Measurements from ENCODE around the gene GDI2. TPM values are rescaled to one million over a fixed set of nuclear protein-coding genes. Genes with fewer than 3 reads are reported as not detected.

Gene GDI2
- 289 and 301 TPM in 2 replicates for total RNA-seq

GRCh38 chr10:5813341-5814109 is at the start of gene GDI2:
GDI2 (minus strand) TSS chr10:5813434; CDS start chr10:5813258, 176 bp downstream.
- peak within 1 kb of the TSS; percentile 91 for H3K4me3 Mint-ChIP-seq
- ChIA-PET POLR2A (interaction anchor here (0.6 to 12.7 kb wide), 39 partner anchors 9 to 366 kb away, joined by 3 to 373 read pairs (median 4); partner anchors contain the start of genes ANKRD16, FBH1 and TASOR2), CTCF (interaction anchor here (0.8 to 2.0 kb wide), 7 partner anchors 9 to 82 kb away, joined by 3 to 10 read pairs (median 3); partner anchors contain the start of genes ANKRD16 and FBH1)

DNA sequence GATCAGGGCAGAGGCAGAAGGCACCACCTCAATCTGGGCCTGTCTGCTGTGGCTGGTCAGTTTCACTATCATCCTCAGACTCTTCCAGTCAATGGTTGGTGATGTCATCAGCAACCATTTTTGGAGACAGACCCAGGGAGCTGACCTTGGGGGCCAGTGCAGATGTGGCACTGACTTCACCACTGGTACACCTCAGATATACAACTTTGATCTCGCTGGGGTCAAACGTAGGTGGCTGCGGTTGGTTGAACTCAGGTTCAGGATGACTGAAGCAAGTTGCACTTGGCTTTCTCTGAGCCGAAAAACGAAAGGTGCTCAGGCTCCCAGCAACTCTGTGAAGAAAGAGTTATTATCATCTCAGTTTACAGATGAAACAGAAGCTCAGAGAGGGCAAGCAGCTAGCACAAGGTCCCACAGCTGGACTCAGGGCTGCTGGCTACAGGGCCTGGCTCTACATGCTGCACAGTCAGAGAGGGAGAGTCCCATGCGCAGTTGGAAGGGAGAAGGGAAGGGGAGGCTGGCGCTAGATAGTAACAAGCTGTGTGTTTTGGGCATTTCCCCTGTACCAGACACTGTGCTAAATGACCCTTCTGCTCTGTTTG is 49.2 kb upstream of the GDI2 start:
- CTCF ChIA-PET: interaction anchor here (0.7 to 2.0 kb wide), 5 partner anchors 11 to 44 kb away, joined by 3 to 8 read pairs (median 4); partner anchors contain the start of gene ANKRD16
- Mint-ChIP-seq H3K27ac (peak overlapping the region; percentile 87), H3K36me3 (ENCODE audit: low read depth) (peaks cover 6% of the 10 kb centered on the region), H3K9me3 (no peaks in the 10 kb centered on the region), H3K27me3 (no peaks in the 10 kb centered on the region), H3K4me1 (peaks cover 41% of the 10 kb centered on the region), H3K4me3 (peak overlapping the region; percentile 61)
- intact Hi-C loops (cut with micrococcal nuclease): loop anchor here (1.0 kb wide), 2 partner anchors 10 to 11 kb away; no protein-coding TSS in a partner anchor
- TF ChIP-seq, protein P1, sequence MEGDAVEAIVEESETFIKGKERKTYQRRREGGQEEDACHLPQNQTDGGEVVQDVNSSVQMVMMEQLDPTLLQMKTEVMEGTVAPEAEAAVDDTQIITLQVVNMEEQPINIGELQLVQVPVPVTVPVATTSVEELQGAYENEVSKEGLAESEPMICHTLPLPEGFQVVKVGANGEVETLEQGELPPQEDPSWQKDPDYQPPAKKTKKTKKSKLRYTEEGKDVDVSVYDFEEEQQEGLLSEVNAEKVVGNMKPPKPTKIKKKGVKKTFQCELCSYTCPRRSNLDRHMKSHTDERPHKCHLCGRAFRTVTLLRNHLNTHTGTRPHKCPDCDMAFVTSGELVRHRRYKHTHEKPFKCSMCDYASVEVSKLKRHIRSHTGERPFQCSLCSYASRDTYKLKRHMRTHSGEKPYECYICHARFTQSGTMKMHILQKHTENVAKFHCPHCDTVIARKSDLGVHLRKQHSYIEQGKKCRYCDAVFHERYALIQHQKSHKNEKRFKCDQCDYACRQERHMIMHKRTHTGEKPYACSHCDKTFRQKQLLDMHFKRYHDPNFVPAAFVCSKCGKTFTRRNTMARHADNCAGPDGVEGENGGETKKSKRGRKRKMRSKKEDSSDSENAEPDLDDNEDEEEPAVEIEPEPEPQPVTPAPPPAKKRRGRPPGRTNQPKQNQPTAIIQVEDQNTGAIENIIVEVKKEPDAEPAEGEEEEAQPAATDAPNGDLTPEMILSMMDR (IDR thresholded peaks at IDR 0.05): no peak
- peak; percentile 71 for ATAC-seq (ENCODE audit: low read depth)
- POLR2A ChIA-PET: interaction anchor here (0.5 to 5.0 kb wide), 11 partner anchors 10 to 1830 kb away, joined by 3 to 46 read pairs (median 9); partner anchors contain the start of genes ANKRD16, FBH1 and GDI2
- no peak for DNase-seq

More at GRCh38 chr10:5813341-5814109, at the start of gene GDI2:
- Mint-ChIP-seq H3K4me1 (peaks cover 80% of the 10 kb centered on the region), H3K36me3 (ENCODE audit: low read depth) (peaks cover 29% of the 10 kb centered on the region), H3K27me3 (no peaks in the 10 kb centered on the region), H3K9me3 (no peaks in the 10 kb centered on the region), H3K27ac (peak within 1 kb of the TSS; percentile 94)
- ATAC-seq (ENCODE audit: low read depth) (peak; percentile 82), DNase-seq (peak; percentile 96)
- intact Hi-C loops (cut with micrococcal nuclease): loop anchor here (1.0 to 5.0 kb wide), 7 partner anchors 39 to 366 kb away; partner anchors contain the start of genes ANKRD16 and IL15RA
- TF ChIP-seq, protein P1 (IDR thresholded peaks at IDR 0.05): no peak

- intact Hi-C loops (cut with micrococcal nuclease): no loop called here
- no peak for ATAC-seq (ENCODE audit: low read depth)
These were observed 46.8 kb upstream of the GDI2 start for GRCh38 chr10:5860066-5860465.

DNA sequence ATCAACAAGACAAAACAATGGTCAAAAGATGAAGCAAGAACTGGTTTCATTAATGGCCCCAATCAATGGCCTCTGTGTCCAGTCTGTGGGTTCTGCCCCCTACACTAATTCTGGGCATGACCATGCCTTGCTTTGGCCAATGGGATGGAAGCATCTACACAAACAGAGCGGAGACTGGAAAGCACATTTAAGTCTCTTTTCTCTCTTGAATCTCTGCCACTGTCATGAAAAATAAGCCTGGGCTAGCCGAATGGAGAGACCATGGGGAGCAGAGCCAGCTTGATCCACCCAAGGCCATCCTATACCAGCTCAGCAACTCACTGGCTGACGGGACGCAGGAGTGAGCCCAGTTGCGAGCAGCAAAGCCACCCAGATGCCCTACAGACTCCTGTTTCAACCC is 45.6 kb upstream of the GDI2 start:
- TF ChIP-seq, protein P1 (IDR thresholded peaks at IDR 0.05): no peak
- DNase-seq: no peak
- Mint-ChIP-seq H3K36me3 (ENCODE audit: low read depth) (peaks cover 6% of the 10 kb centered on the region), H3K9me3 (no peaks in the 10 kb centered on the region), H3K27ac (no peak overlapping the region), H3K4me1 (peaks cover 32% of the 10 kb centered on the region), H3K4me3 (no peak overlapping the region), H3K27me3 (no peaks in the 10 kb centered on the region)
- ATAC-seq (ENCODE audit: low read depth): no peak
- ChIA-PET POLR2A (interaction anchor here (0.8 to 1.4 kb wide), 4 partner anchors 30 to 45 kb away, joined by 3 to 5 read pairs (median 4); partner anchors contain the start of gene GDI2), CTCF (no interaction called here)
- intact Hi-C loops (cut with micrococcal nuclease): no loop called here

More at GRCh38 chr10:5860066-5860465, 46.8 kb upstream of the GDI2 start:
- Mint-ChIP-seq H3K9me3 (no peaks in the 10 kb centered on the region), H3K27ac (peak overlapping the region; percentile 20), H3K4me1 (peaks cover 26% of the 10 kb centered on the region), H3K4me3 (no peak overlapping the region), H3K27me3 (no peaks in the 10 kb centered on the region), H3K36me3 (ENCODE audit: low read depth) (peaks cover 6% of the 10 kb centered on the region)
- TF ChIP-seq, protein P1 (IDR thresholded peaks at IDR 0.05): no peak
- ChIA-PET POLR2A (interaction anchor here (0.7 to 5.0 kb wide), 5 partner anchors 16 to 206 kb away, joined by 3 to 46 read pairs (median 3); partner anchors contain the start of gene GDI2), CTCF (no interaction called here)
- DNase-seq: no peak
